SK-N-SH (cell line): ENCODE results near the gene CIC. TPM values are rescaled to one million over a fixed set of nuclear protein-coding genes. Genes with fewer than 3 reads are reported as not detected.

Experiments
- CTCF ChIA-PET: fragments of 300-600, 350-600 bp; formaldehyde crosslinking; extraction: SDS; loops from one replicate; lab custom pipeline; 2021; lab: Yijun Ruan, JAX
- POLR2A ChIA-PET: fragments of 350-600 bp; sonication (Branson Sonifier 250); formaldehyde crosslinking; extraction: SDS; loops from one replicate; lab custom pipeline; 2020; ENCODE audit warnings: antibody characterized with exemption, inconsistent platforms; lab: Yijun Ruan, JAX
- DNase-seq: peaks from one replicate; pipeline ENCODE4 v3.0.0; 2012
- H2AFZ ChIP-seq: fragments of 200-600 bp; sonication (generic); 2 replicates; pipeline ENCODE4 v1.8.1; 2016; ENCODE audit warnings: antibody characterized with exemption, mild to moderate bottlenecking, low read depth
- H3F3A ChIP-seq: fragments of 200-600 bp; sonication (generic); replicated peaks from 2 replicates; pipeline ENCODE3; 2016; ENCODE audit warnings: antibody characterized with exemption, mild to moderate bottlenecking; ENCODE audit not compliant: insufficient read depth
- H3K27ac ChIP-seq, 2 experiments: fragments of 200-500 bp in 1 of 2; fragments of 200-600 bp in 1 of 2; sonication (Bioruptor generic) in 1 of 2; sonication (generic), shearing (Covaris generic) in 1 of 2; 2 replicates each; pipeline versions ENCODE4 v1.5.1 to v1.6.1; 2014 to 2016; ENCODE audit warnings: low read depth in 2 of 2, inconsistent platforms in 1 of 2, low read length in 1 of 2, mild to moderate bottlenecking in 1 of 2, mixed read lengths in 1 of 2
- H3K27me3 ChIP-seq: fragments of 200-600 bp; sonication (generic), shearing (Covaris generic); 2 replicates; pipeline ENCODE4 v1.6.1; 2016; ENCODE audit warnings: mixed run types; ENCODE audit not compliant: insufficient read depth
- H3K36me3 ChIP-seq, 2 experiments: fragments of 200-500 bp in 1 of 2; fragments of 200-600 bp in 1 of 2; sonication (Bioruptor generic) in 1 of 2; sonication (generic) in 1 of 2; replicated peaks in 1 of 2; 2 replicates each; pipeline versions ENCODE3 to v1.5.1; 2014 to 2016; ENCODE audit warnings: low read length in 1 of 2, mild to moderate bottlenecking in 1 of 2; ENCODE audit not compliant: insufficient read depth in 2 of 2, control insufficient read depth in 1 of 2
- H3K4me1 ChIP-seq, 2 experiments: fragments of 200-500 bp in 1 of 2; fragments of 200-600 bp in 1 of 2; sonication (Bioruptor generic) in 1 of 2; sonication (generic), shearing (Covaris generic) in 1 of 2; 2 replicates each; pipeline versions ENCODE4 v1.5.1 to v1.6.1; 2014 to 2016; ENCODE audit warnings: low read depth in 1 of 2, low read length in 1 of 2, mixed run types in 1 of 2; ENCODE audit not compliant: insufficient read depth in 2 of 2, control insufficient read depth in 1 of 2
- H3K4me2 ChIP-seq: fragments of 200-600 bp; sonication (generic), shearing (Covaris generic); 2 replicates; pipeline ENCODE4 v1.6.1; 2017; ENCODE audit warnings: mixed run types
- H3K4me3 ChIP-seq, 2 experiments: fragments of 200-500 bp in 1 of 2; fragments of 200-600 bp in 1 of 2; sonication (Bioruptor generic) in 1 of 2; sonication (generic), shearing (Covaris generic) in 1 of 2; 2 replicates each; pipeline versions ENCODE4 v1.5.1 to v1.8.1; 2014 to 2016; ENCODE audit warnings: low read depth in 2 of 2, inconsistent platforms in 1 of 2, low read length in 1 of 2, mild to moderate bottlenecking in 1 of 2, mixed read lengths in 1 of 2, moderate library complexity in 1 of 2
- H3K79me2 ChIP-seq: fragments of 200-600 bp; sonication (generic); 2 replicates; pipeline ENCODE4 v1.8.1; 2017; ENCODE audit warnings: mild to moderate bottlenecking; ENCODE audit not compliant: insufficient read depth
- H3K9ac ChIP-seq: fragments of 200-600 bp; sonication (generic); 2 replicates; pipeline ENCODE4 v1.6.1; 2017; ENCODE audit warnings: mixed run types
- H3K9me2 ChIP-seq: fragments of 200-600 bp; sonication (generic); 2 replicates; pipeline ENCODE4 v1.6.1; 2017; ENCODE audit warnings: mixed run types
- H3K9me3 ChIP-seq: fragments of 200-600 bp; sonication (generic); 2 replicates; pipeline ENCODE4 v1.6.1; 2017; ENCODE audit warnings: mixed run types, mild to moderate bottlenecking, moderate library complexity
- H4K20me1 ChIP-seq: fragments of 200-600 bp; sonication (generic); 2 replicates; pipeline ENCODE4 v1.6.1; 2017; ENCODE audit warnings: mild to moderate bottlenecking, mixed run types; ENCODE audit not compliant: insufficient read depth
- EP300 ChIP-seq, 2 experiments: IDR thresholded peaks; 2 replicates each; pipeline versions ENCODE4 v1.4.0 to v1.6.1; 2012; ENCODE audit warnings: borderline replicate concordance in 1 of 2, low read depth in 1 of 2, low read length in 1 of 2
- FOSL2 ChIP-seq: IDR thresholded peaks from 2 replicates; pipeline ENCODE4 v1.4.0; 2012; ENCODE audit warnings: low read depth, mild to moderate bottlenecking, moderate library complexity, borderline replicate concordance
- JUND ChIP-seq: IDR thresholded peaks from 2 replicates; pipeline ENCODE4 v1.4.0; 2012
- MXI1 ChIP-seq: IDR thresholded peaks from 2 replicates; pipeline ENCODE4 v1.6.1; 2012; ENCODE audit warnings: mild to moderate bottlenecking, low read depth, low read length, improper control_type of control experiment
- NFIC ChIP-seq: IDR thresholded peaks from 2 replicates; pipeline ENCODE4 v1.4.0; 2012; ENCODE audit warnings: borderline replicate concordance
- RAD21 ChIP-seq: IDR thresholded peaks from 2 replicates; pipeline ENCODE4 v1.6.1; 2012; ENCODE audit warnings: mild to moderate bottlenecking, low read length
- RFX5 ChIP-seq: IDR thresholded peaks from 2 replicates; pipeline ENCODE4 v1.6.1; 2012; ENCODE audit warnings: mild to moderate bottlenecking, improper control_type of control experiment, low read length
- TCF12 ChIP-seq: IDR thresholded peaks from 2 replicates; pipeline ENCODE4 v1.4.0; 2012
- TEAD4 ChIP-seq: IDR thresholded peaks from 2 replicates; pipeline ENCODE4 v1.4.0; 2012; ENCODE audit warnings: mild to moderate bottlenecking, borderline replicate concordance; ENCODE audit not compliant: insufficient read depth
- YY1 ChIP-seq: IDR thresholded peaks from 2 replicates; pipeline ENCODE4 v1.4.0; 2012; ENCODE audit warnings: low read depth, mild to moderate bottlenecking
- WGBS: methylation state at CpG from one replicate; pipeline ENCODE4 v1.1.6; 2017; ENCODE audit warnings: low lambda C conversion rate; 5-methylcytosine and 5-hydroxymethylcytosine counted together
- polyA plus RNA-seq, 3 experiments: library from polyadenylated mRNA; depleted of rRNA; stranded (reverse); fragments of >200 nt; gene quantifications; 2 replicates each; pipeline ENCODE4 v1.2.3, GENCODE V29; 2012
- TF ChIP-seq, protein P1 (sequence below): IDR thresholded peaks from 2 replicates; pipeline ENCODE4; 2012
- TF ChIP-seq, protein P2 (sequence below): fragments of 150-350 bp; IDR thresholded peaks from 2 replicates; pipeline ENCODE4 v1.6.1; 2017; ENCODE audit warnings: antibody characterized with exemption, low read length, low read depth, borderline replicate concordance
- TF ChIP-seq, protein P3 (sequence below): IDR thresholded peaks from 2 replicates; pipeline ENCODE4 v1.6.1; 2012; ENCODE audit warnings: mild to moderate bottlenecking, low read depth, low read length, moderate library complexity

The CIC gene
- polyA plus RNA-seq, 1 of the 3 experiments (the other 2 are of a cell fraction), result 16.9 TPM

DNA sequence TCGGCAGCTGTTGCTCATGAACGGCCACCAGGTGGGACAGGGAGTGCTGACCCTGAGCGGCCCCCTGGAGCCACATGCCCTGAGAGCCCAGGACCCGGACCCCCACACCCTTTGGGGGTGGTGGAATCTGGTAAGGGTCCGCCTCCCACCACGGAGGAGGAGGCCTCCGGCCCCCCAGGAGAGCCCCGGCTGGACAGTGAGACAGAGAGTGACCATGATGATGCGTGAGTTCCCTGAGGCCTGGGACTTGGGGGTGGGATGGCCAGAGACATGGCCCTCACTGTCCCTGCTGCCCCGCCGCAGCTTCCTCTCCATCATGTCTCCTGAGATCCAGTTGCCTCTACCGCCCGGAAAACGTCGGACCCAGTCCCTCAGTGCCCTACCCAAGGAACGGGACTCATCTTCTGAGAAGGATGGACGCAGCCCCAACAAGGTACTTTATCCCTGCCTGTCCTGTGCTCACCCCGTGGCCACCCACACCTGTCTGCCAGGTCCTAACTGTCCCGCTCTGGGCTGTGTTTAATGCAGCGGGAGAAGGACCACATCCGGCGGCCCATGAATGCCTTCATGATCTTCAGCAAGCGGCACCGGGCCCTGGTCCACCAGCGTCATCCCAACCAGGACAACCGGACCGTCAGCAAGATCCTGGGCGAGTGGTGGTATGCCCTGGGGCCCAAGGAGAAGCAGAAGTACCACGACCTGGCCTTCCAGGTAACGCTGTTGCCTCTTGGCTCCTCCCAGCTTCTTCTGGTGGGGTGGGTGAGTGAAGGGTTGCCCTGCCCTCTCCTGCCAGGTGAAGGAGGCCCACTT is 18.2 kb downstream of the CIC start:
- no peaks in the 10 kb centered on the region for H3K9me3 ChIP-seq
- H3K79me2 ChIP-seq, result peaks cover 46% of the 10 kb centered on the region
- peaks cover 30 to 56% of the 10 kb centered on the region in 2 experiments for H3K36me3 ChIP-seq
- no peak overlapping the region for H3K4me2 ChIP-seq
- H3K27ac ChIP-seq, result peak overlapping the region in 1 of 2 experiments; percentile 54; a peak in 1 of 4 replicates
- DNase-seq, result no peak
- no peak overlapping the region for H3K4me3 ChIP-seq
- POLR2A ChIA-PET, result interaction anchor here (1.5 kb wide), 1 partner anchor 41 kb away, joined by 4 read pairs; no protein-coding TSS in a partner anchor
- no peak for TF ChIP-seq TCF12
- TF ChIP-seq, protein P1, sequence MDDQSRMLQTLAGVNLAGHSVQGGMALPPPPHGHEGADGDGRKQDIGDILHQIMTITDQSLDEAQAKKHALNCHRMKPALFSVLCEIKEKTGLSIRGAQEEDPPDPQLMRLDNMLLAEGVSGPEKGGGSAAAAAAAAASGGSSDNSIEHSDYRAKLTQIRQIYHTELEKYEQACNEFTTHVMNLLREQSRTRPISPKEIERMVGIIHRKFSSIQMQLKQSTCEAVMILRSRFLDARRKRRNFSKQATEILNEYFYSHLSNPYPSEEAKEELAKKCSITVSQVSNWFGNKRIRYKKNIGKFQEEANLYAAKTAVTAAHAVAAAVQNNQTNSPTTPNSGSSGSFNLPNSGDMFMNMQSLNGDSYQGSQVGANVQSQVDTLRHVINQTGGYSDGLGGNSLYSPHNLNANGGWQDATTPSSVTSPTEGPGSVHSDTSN, result no peak
- no peak for TF ChIP-seq YY1
- TF ChIP-seq FOSL2, result no peak
- no peak for TF ChIP-seq MXI1
- no peak for TF ChIP-seq RFX5
- TF ChIP-seq RAD21, result no peak
- no peak for TF ChIP-seq TEAD4
- TF ChIP-seq, protein P2, sequence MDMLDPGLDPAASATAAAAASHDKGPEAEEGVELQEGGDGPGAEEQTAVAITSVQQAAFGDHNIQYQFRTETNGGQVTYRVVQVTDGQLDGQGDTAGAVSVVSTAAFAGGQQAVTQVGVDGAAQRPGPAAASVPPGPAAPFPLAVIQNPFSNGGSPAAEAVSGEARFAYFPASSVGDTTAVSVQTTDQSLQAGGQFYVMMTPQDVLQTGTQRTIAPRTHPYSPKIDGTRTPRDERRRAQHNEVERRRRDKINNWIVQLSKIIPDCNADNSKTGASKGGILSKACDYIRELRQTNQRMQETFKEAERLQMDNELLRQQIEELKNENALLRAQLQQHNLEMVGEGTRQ, result no peak
- no peak for TF ChIP-seq JUND
- TF ChIP-seq NFIC, result no peak
- no peak for TF ChIP-seq EP300 (IDR thresholded peaks at IDR 0.05; ENCODE audit: borderline replicate concordance in 1 of 2, low read depth in 1 of 2, low read length in 1 of 2)
- TF ChIP-seq, protein P3, sequence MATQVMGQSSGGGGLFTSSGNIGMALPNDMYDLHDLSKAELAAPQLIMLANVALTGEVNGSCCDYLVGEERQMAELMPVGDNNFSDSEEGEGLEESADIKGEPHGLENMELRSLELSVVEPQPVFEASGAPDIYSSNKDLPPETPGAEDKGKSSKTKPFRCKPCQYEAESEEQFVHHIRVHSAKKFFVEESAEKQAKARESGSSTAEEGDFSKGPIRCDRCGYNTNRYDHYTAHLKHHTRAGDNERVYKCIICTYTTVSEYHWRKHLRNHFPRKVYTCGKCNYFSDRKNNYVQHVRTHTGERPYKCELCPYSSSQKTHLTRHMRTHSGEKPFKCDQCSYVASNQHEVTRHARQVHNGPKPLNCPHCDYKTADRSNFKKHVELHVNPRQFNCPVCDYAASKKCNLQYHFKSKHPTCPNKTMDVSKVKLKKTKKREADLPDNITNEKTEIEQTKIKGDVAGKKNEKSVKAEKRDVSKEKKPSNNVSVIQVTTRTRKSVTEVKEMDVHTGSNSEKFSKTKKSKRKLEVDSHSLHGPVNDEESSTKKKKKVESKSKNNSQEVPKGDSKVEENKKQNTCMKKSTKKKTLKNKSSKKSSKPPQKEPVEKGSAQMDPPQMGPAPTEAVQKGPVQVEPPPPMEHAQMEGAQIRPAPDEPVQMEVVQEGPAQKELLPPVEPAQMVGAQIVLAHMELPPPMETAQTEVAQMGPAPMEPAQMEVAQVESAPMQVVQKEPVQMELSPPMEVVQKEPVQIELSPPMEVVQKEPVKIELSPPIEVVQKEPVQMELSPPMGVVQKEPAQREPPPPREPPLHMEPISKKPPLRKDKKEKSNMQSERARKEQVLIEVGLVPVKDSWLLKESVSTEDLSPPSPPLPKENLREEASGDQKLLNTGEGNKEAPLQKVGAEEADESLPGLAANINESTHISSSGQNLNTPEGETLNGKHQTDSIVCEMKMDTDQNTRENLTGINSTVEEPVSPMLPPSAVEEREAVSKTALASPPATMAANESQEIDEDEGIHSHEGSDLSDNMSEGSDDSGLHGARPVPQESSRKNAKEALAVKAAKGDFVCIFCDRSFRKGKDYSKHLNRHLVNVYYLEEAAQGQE, result no peak
- H4K20me1 ChIP-seq, result peaks cover 24% of the 10 kb centered on the region
- H3K27me3 ChIP-seq, result no peaks in the 10 kb centered on the region
- peaks cover 22 to 35% of the 10 kb centered on the region in 2 experiments for H3K4me1 ChIP-seq
- H3K9ac ChIP-seq, result no peak overlapping the region
- WGBS, result 98% methylated on average over 17 of the region's 30 CpGs
- peaks cover 11% of the 10 kb centered on the region for H3F3A ChIP-seq
- no peak overlapping the region for H2AFZ ChIP-seq
- H3K9me2 ChIP-seq, result no peaks in the 10 kb centered on the region
- CTCF ChIA-PET, result interaction anchor here (0.9 to 2.7 kb wide), 6 partner anchors 8 to 43 kb away, joined by 3 to 11 read pairs (median 4); partner anchors contain the start of genes PAFAH1B3 and PRR19
